SU-DHL-6 (cell line): ENCODE results near the gene MTOR.

Experiments used
- H2AFZ ChIP-seq: fragments of 200-600 bp; sonication (generic); 2 replicates; pipeline ENCODE4 v1.6.1; 2014; ENCODE audit warnings: low read depth, mild to moderate bottlenecking, moderate library complexity, mixed read lengths, antibody characterized with exemption, low read length; ENCODE audit not compliant: severe bottlenecking
- H3F3A ChIP-seq: fragments of 200-600 bp; shearing (Covaris generic); 2 replicates; pipeline ENCODE4 v1.6.0; 2016; ENCODE audit warnings: antibody characterized with exemption, mild to moderate bottlenecking; ENCODE audit not compliant: insufficient read depth
- H3K27ac ChIP-seq: fragments of 200-600 bp; sonication (generic); 2 replicates; pipeline ENCODE4 v1.5.1; 2016; ENCODE audit warnings: low read depth, mild to moderate bottlenecking, low read length, moderate library complexity, mixed read lengths
- H3K27me3 ChIP-seq: fragments of 200-600 bp; sonication (generic), shearing (Covaris generic); 2 replicates; pipeline ENCODE4 v1.6.0; 2014; ENCODE audit warnings: mild to moderate bottlenecking, low read length
- H3K36me3 ChIP-seq: fragments of 200-600 bp; sonication (generic); 2 replicates; pipeline ENCODE4 v1.6.1; 2014; ENCODE audit warnings: mild to moderate bottlenecking, low read length, mixed read lengths
- H3K4me2 ChIP-seq: fragments of 300-600, 200-600 bp; shearing (Covaris generic), sonication (generic); 2 replicates; pipeline ENCODE4 v1.6.0; 2014; ENCODE audit warnings: low read length, low read depth, mild to moderate bottlenecking; ENCODE audit not compliant: poor library complexity, severe bottlenecking
- H3K4me3 ChIP-seq: fragments of 200-600 bp; sonication (generic); 2 replicates; pipeline ENCODE4 v1.5.1; 2014; ENCODE audit warnings: antibody characterized with exemption, low read length, mild to moderate bottlenecking, mixed read lengths; ENCODE audit not compliant: insufficient read depth, poor library complexity, severe bottlenecking
- H3K79me2 ChIP-seq: fragments of 200-600 bp; sonication (generic); 2 replicates; pipeline ENCODE4 v1.6.1; 2014; ENCODE audit warnings: mild to moderate bottlenecking, low read length, moderate library complexity; ENCODE audit not compliant: insufficient read depth
- H3K9ac ChIP-seq: fragments of 200-600 bp; sonication (generic); 2 replicates; pipeline ENCODE4 v1.7.0; 2014; ENCODE audit warnings: mild to moderate bottlenecking, low read length
- H3K9me2 ChIP-seq: fragments of 200-600 bp; sonication (generic); replicated peaks from 2 replicates; pipeline ENCODE4 v1.6.1; 2014; ENCODE audit warnings: low read length; ENCODE audit not compliant: insufficient read depth
- H3K9me3 ChIP-seq: fragments of 200-600 bp; sonication (generic); 2 replicates; pipeline ENCODE4 v1.6.1; 2014; ENCODE audit warnings: low read length, mixed read lengths; ENCODE audit not compliant: insufficient read depth
- H4K20me1 ChIP-seq: fragments of 200-600 bp; sonication (generic); 2 replicates; pipeline ENCODE4 v1.6.1; 2014; ENCODE audit warnings: low read depth, mild to moderate bottlenecking, antibody characterized with exemption, low read length, moderate library complexity, mixed read lengths
- CTCF ChIP-seq: fragments of 200-600 bp; sonication (generic); IDR thresholded peaks from one replicate; pipeline ENCODE4 v1.5.1; 2017; ENCODE audit warnings: antibody characterized with exemption, mild to moderate bottlenecking, low read length, moderate library complexity; ENCODE audit not compliant: insufficient read depth, poor library complexity, severe bottlenecking
- EZH2phosphoT487 ChIP-seq: fragments of 200-600 bp; sonication (generic), shearing (Covaris generic); conservative IDR thresholded peaks from 2 replicates; pipeline ENCODE4 v1.6.1; 2018; ENCODE audit warnings: mild to moderate bottlenecking, antibody characterized with exemption, low read length, moderate library complexity, mixed read lengths

The MTOR gene

DNA sequence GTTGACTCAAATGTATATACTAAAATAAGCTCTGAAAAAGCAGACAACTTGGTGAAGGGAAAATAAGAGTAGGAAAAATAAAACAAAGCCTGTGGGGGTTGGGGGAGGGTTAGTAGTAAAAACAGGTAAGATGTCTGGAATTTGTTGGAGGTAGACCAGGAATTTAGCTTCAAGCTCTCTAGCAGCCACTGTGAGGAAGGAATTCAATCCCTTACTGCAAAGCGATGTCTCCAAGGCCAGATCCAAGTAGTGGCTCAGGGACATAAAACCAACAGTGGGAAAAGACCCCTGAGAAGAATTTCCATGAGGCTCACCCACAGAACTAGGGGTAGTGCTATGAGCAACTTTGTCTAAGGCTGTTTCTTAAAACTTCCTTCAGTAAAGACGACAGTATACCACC lies 65.4 kb downstream of the MTOR start:
- H3K27ac ChIP-seq = no peak overlapping the region
- TF ChIP-seq CTCF (no peak), EZH2phosphoT487 (no peak)
- H3K79me2 ChIP-seq = no peaks in the 10 kb centered on the region
- peaks cover 9% of the 10 kb centered on the region; the same call in 1 of the 2 replicates for H3K36me3 ChIP-seq
- H3K9me2 ChIP-seq = no peaks in the 10 kb centered on the region
- H3K4me3 ChIP-seq = no peak overlapping the region
- H4K20me1 ChIP-seq = no peaks in the 10 kb centered on the region
- no peak overlapping the region for H2AFZ ChIP-seq
- H3K9ac ChIP-seq = no peak overlapping the region
- no peaks in the 10 kb centered on the region for H3K9me3 ChIP-seq
- H3F3A ChIP-seq = no peaks in the 10 kb centered on the region
- H3K4me2 ChIP-seq = no peak overlapping the region
- H3K27me3 ChIP-seq = no peaks in the 10 kb centered on the region

DNA sequence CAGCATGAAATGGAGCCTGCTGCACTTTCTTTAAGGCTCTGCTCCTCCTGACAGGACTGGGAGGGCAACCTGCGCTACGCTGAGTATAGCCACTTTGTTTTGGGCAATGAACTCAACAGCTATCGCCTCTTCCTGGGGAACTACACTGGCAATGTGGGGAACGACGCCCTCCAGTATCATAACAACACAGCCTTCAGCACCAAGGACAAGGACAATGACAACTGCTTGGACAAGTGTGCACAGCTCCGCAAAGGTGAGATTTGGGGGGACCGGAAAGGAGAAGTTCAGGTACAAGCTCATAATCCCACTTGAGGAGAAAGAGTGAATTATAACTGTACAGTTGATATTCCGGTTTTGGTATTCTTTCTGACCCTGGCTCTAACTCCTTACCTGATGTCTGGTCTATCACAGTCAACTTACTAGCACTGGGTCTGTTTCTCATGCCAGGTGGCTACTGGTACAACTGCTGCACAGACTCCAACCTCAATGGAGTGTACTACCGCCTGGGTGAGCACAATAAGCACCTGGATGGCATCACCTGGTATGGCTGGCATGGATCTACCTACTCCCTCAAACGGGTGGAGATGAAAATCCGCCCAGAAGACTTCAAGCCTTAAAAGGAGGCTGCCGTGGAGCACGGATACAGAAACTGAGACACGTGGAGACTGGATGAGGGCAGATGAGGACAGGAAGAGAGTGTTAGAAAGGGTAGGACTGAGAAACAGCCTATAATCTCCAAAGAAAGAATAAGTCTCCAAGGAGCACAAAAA lies 67.8 kb downstream of the MTOR start:
- no peak overlapping the region for H3K27ac ChIP-seq
- H3K9me3 ChIP-seq = no peaks in the 10 kb centered on the region
- no peak overlapping the region for H3K4me3 ChIP-seq
- no peaks in the 10 kb centered on the region for H3K27me3 ChIP-seq
- H3K9ac ChIP-seq = no peak overlapping the region
- H4K20me1 ChIP-seq = no peaks in the 10 kb centered on the region
- H2AFZ ChIP-seq = no peak overlapping the region
- H3K9me2 ChIP-seq = no peaks in the 10 kb centered on the region
- peaks cover 13% of the 10 kb centered on the region; the same call in 1 of the 2 replicates for H3K36me3 ChIP-seq
- TF ChIP-seq CTCF (no peak), EZH2phosphoT487 (no peak)
- H3K4me2 ChIP-seq = no peak overlapping the region
- no peaks in the 10 kb centered on the region for H3F3A ChIP-seq
- H3K79me2 ChIP-seq = no peaks in the 10 kb centered on the region

- H4K20me1 ChIP-seq = no peaks in the 10 kb centered on the region
- TF ChIP-seq EZH2phosphoT487 (no peak), CTCF (no peak)
These were observed 69.0 kb downstream of the MTOR start for GRCh38 chr1:11193376-11193775.

More at GRCh38 chr1:11193376-11193775, 69.0 kb downstream of the MTOR start:
- no peaks in the 10 kb centered on the region for H3K9me2 ChIP-seq
- H3F3A ChIP-seq = no peaks in the 10 kb centered on the region
- H3K9me3 ChIP-seq = no peaks in the 10 kb centered on the region
- H3K27ac ChIP-seq = no peak overlapping the region
- H3K79me2 ChIP-seq = no peaks in the 10 kb centered on the region
- H3K4me2 ChIP-seq = no peak overlapping the region
- no peak overlapping the region for H3K9ac ChIP-seq
- peaks cover 10% of the 10 kb centered on the region; the same call in 1 of the 2 replicates for H3K36me3 ChIP-seq
- H3K4me3 ChIP-seq = no peak overlapping the region
- no peaks in the 10 kb centered on the region for H3K27me3 ChIP-seq
- H2AFZ ChIP-seq = no peak overlapping the region
